NCI-H510A (cell line): ENCODE data around the gene SEMA4A.

Source experiments
- DNase-seq: peaks from one replicate; lab custom pipeline; 2025; lab: John Stamatoyannopoulos, UW

SEMA4A gene

GRCh38 chr1:156135930-156136871 lies 17.2 kb upstream of the SEMA4A start:
- no peak for DNase-seq

- no peak for DNase-seq
These were observed 16.4 kb upstream of the SEMA4A start for GRCh38 chr1:156136970-156137483.

- no peak for DNase-seq
These were observed 14.9 kb upstream of the SEMA4A start for GRCh38 chr1:156138458-156138867.

- no peak for DNase-seq
These were observed 12.3 kb upstream of the SEMA4A start for GRCh38 chr1:156140879-156141707.

GRCh38 chr1:156143765-156144489 lies 9.5 kb upstream of the SEMA4A start:
- no peak for DNase-seq

- DNase-seq, result no peak
These were observed 8.6 kb upstream of the SEMA4A start for GRCh38 chr1:156144742-156145141.

GRCh38 chr1:156145650-156146019 lies 7.8 kb upstream of the SEMA4A start:
- no peak for DNase-seq

- peak; percentile 71 for DNase-seq
These were observed 7.2 kb upstream of the SEMA4A start for GRCh38 chr1:156146020-156146768.

GRCh38 chr1:156146769-156147405 lies 6.5 kb upstream of the SEMA4A start:
- DNase-seq, result no peak

GRCh38 chr1:156148216-156148615 lies 5.2 kb upstream of the SEMA4A start:
- no peak for DNase-seq

GRCh38 chr1:156149374-156150332 lies 3.7 kb upstream of the SEMA4A start:
- DNase-seq, result no peak

- DNase-seq, result no peak
These were observed 2.9 kb upstream of the SEMA4A start for GRCh38 chr1:156150333-156151011.

GRCh38 chr1:156151093-156151688 lies 2.2 kb upstream of the SEMA4A start:
- no peak for DNase-seq

- no peak for DNase-seq
These were observed 757 bp upstream of the SEMA4A start for GRCh38 chr1:156152628-156153027.

GRCh38 chr1:156154317-156154749 lies 948 bp downstream of the SEMA4A start:
- DNase-seq, result no peak

GRCh38 chr1:156155756-156156510 lies 2.5 kb downstream of the SEMA4A start:
- no peak for DNase-seq

GRCh38 chr1:156157506-156157905 lies 4.1 kb downstream of the SEMA4A start:
- DNase-seq, result no peak

GRCh38 chr1:156157966-156158365 lies 4.6 kb downstream of the SEMA4A start:
- no peak for DNase-seq
